OCI-LY3 (cell line): ENCODE measurements around the gene RHOF.

Experiments
- H2AFZ ChIP-seq: fragments of 200-600, 300-600 bp; shearing (Covaris generic); 2 replicates; pipeline ENCODE4 v1.6.0; 2014; ENCODE audit warnings: antibody characterized with exemption, low read depth, low read length
- H3K27ac ChIP-seq: fragments of 200-600, 300-600 bp; sonication (generic); 2 replicates; pipeline ENCODE4 v1.5.1; 2014; ENCODE audit warnings: mild to moderate bottlenecking, low read length, moderate library complexity, mixed read lengths
- H3K27me3 ChIP-seq: fragments of 200-600, 300-600 bp; sonication (generic); 2 replicates; pipeline ENCODE4 v1.6.1; 2014; ENCODE audit warnings: low read depth, low read length, mixed read lengths
- H3K36me3 ChIP-seq: fragments of 200-600, 300-600 bp; sonication (generic); replicated peaks from 2 replicates; pipeline ENCODE3; 2014; ENCODE audit warnings: low read depth, low read length, mixed read lengths
- H3K4me1 ChIP-seq: fragments of 300-600, 200-600 bp; sonication (generic); 2 replicates; pipeline ENCODE4 v1.6.1; 2014; ENCODE audit warnings: low read length, mixed read lengths
- H3K4me2 ChIP-seq: fragments of 200-600, 300-600 bp; sonication (generic); 2 replicates; pipeline ENCODE4 v1.6.1; 2014; ENCODE audit warnings: low read length, mixed read lengths
- H3K4me3 ChIP-seq: fragments of 300-600, 200-600 bp; sonication (generic); 2 replicates; pipeline ENCODE4 v1.5.1; 2014; ENCODE audit warnings: antibody characterized with exemption, mild to moderate bottlenecking, low read length, moderate library complexity
- H3K79me2 ChIP-seq: fragments of 300-600, 200-600 bp; shearing (Covaris generic); 2 replicates; pipeline ENCODE4 v1.6.1; 2014; ENCODE audit warnings: mild to moderate bottlenecking, low read length, mixed read lengths
- H3K9ac ChIP-seq: fragments of 300-600, 200-600 bp; shearing (Covaris generic); 2 replicates; pipeline ENCODE4 v1.6.0; 2014; ENCODE audit warnings: mild to moderate bottlenecking, low read length, moderate library complexity
- H3K9me3 ChIP-seq: fragments of 200-600, 300-600 bp; shearing (Covaris generic); 2 replicates; pipeline ENCODE4 v1.6.1; 2014; ENCODE audit warnings: low read length, mixed read lengths; ENCODE audit not compliant: insufficient read depth
- H4K20me1 ChIP-seq: fragments of 200-600, 300-600 bp; sonication (generic); 2 replicates; pipeline ENCODE4 v1.6.1; 2016; ENCODE audit warnings: low read length, mixed read lengths; ENCODE audit not compliant: insufficient read depth
- EZH2phosphoT487 ChIP-seq: fragments of 200-600 bp; shearing (Covaris generic); IDR thresholded peaks from 2 replicates; pipeline ENCODE4 v1.6.1; 2018; ENCODE audit warnings: antibody characterized with exemption, mixed run types, low read depth
- TF ChIP-seq, protein P1 (sequence below): fragments of 200-600, 300-600 bp; sonication (generic); IDR thresholded peaks from 2 replicates; pipeline ENCODE4 v1.5.1; 2014; ENCODE audit warnings: antibody characterized with exemption, low read length, low read depth

RHOF gene

DNA sequence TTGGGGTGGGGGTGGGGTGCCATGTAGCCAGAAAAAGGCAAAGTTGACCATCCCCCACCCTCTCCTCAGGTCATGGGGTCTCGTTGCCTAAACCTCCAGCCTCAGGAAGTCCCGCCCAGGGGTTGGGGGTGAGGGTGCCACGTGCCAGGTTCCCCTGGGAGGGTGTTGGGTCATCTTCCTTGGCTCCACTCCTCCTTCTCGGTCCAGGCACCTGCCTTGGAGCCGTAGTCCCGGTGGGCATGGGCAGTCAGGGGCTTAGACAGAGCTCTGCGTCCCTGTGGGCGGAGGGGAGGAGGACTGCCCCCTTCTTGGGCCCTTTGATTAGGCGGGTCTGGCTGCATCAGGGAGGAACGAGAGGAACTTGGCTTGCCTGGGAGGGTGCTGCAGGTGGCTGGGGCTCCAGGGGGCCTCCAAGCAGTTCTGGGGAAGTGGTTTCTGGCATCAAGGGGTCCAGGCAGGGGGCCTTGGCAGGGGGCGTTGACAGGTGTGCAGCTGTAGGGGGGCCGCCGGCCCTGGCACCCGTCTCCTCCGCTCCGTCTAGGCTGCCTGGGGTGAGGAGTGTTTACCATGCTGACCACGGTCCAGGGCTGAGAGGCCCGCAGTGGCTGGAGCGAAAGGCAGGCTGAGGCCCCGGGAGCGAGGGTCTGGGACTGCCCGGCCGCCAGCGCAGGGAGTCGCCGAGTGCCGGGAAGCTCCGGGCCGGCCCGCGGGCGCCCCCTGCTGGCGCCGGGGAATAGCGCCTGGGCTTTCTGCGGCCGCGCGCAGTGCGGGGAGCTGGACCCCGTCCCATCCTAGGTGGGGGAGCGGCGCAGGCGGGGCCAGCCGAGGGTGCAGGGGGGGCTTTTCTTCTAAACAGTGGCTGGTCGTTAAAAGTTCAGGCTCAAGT, 18.2 kb upstream of the RHOF start:
- H3K4me2 ChIP-seq, result peak overlapping the region; percentile 96
- no peak for TF ChIP-seq EZH2phosphoT487
- TF ChIP-seq, protein P1, sequence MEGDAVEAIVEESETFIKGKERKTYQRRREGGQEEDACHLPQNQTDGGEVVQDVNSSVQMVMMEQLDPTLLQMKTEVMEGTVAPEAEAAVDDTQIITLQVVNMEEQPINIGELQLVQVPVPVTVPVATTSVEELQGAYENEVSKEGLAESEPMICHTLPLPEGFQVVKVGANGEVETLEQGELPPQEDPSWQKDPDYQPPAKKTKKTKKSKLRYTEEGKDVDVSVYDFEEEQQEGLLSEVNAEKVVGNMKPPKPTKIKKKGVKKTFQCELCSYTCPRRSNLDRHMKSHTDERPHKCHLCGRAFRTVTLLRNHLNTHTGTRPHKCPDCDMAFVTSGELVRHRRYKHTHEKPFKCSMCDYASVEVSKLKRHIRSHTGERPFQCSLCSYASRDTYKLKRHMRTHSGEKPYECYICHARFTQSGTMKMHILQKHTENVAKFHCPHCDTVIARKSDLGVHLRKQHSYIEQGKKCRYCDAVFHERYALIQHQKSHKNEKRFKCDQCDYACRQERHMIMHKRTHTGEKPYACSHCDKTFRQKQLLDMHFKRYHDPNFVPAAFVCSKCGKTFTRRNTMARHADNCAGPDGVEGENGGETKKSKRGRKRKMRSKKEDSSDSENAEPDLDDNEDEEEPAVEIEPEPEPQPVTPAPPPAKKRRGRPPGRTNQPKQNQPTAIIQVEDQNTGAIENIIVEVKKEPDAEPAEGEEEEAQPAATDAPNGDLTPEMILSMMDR, result peak; percentile 91
- H2AFZ ChIP-seq, result no peak overlapping the region
- H3K27ac ChIP-seq, result peak overlapping the region; percentile 29
- peak overlapping the region; percentile 79 for H3K4me3 ChIP-seq
- peak overlapping the region; percentile 62 for H3K9ac ChIP-seq
- H3K36me3 ChIP-seq, result peaks cover 69% of the 10 kb centered on the region
- peaks cover 38% of the 10 kb centered on the region for H4K20me1 ChIP-seq
- no peaks in the 10 kb centered on the region for H3K9me3 ChIP-seq
- peaks cover 82% of the 10 kb centered on the region for H3K79me2 ChIP-seq
- no peaks in the 10 kb centered on the region for H3K27me3 ChIP-seq
- peaks cover 28% of the 10 kb centered on the region for H3K4me1 ChIP-seq

- peaks cover 35% of the 10 kb centered on the region for H3K4me1 ChIP-seq
- H3K79me2 ChIP-seq, result peaks cover 89% of the 10 kb centered on the region
- TF ChIP-seq, protein P1, result no peak
- no peak for TF ChIP-seq EZH2phosphoT487
- H3K27ac ChIP-seq, result peak overlapping the region; percentile 29; the same call in 1 of the 2 replicates
- H3K9me3 ChIP-seq, result no peaks in the 10 kb centered on the region
- H2AFZ ChIP-seq, result no peak overlapping the region
- H3K36me3 ChIP-seq, result peaks cover 71% of the 10 kb centered on the region
- peak overlapping the region; percentile 96 for H3K4me2 ChIP-seq
- H3K9ac ChIP-seq, result peak overlapping the region; percentile 62; the same call in 1 of the 2 replicates
- H3K27me3 ChIP-seq, result no peaks in the 10 kb centered on the region
- peaks cover 45% of the 10 kb centered on the region for H4K20me1 ChIP-seq
- H3K4me3 ChIP-seq, result peak overlapping the region; percentile 79
Observed at GRCh38 chr12:121810833-121811433, 17.4 kb upstream of the RHOF start.

- no peak overlapping the region for H3K27ac ChIP-seq
- peaks cover 71% of the 10 kb centered on the region for H3K36me3 ChIP-seq
- peak overlapping the region; percentile 96 for H3K4me2 ChIP-seq
- peaks cover 38% of the 10 kb centered on the region for H3K4me1 ChIP-seq
- H3K27me3 ChIP-seq, result no peaks in the 10 kb centered on the region
- H3K4me3 ChIP-seq, result no peak overlapping the region
- H2AFZ ChIP-seq, result no peak overlapping the region
- peaks cover 48% of the 10 kb centered on the region for H4K20me1 ChIP-seq
- peak overlapping the region; percentile 62; the same call in 1 of the 2 replicates for H3K9ac ChIP-seq
- no peaks in the 10 kb centered on the region for H3K9me3 ChIP-seq
- H3K79me2 ChIP-seq, result peaks cover 93% of the 10 kb centered on the region
- TF ChIP-seq, protein P1, result no peak
- TF ChIP-seq EZH2phosphoT487, result no peak
Observed at GRCh38 chr12:121810234-121810817, 16.8 kb upstream of the RHOF start.

DNA sequence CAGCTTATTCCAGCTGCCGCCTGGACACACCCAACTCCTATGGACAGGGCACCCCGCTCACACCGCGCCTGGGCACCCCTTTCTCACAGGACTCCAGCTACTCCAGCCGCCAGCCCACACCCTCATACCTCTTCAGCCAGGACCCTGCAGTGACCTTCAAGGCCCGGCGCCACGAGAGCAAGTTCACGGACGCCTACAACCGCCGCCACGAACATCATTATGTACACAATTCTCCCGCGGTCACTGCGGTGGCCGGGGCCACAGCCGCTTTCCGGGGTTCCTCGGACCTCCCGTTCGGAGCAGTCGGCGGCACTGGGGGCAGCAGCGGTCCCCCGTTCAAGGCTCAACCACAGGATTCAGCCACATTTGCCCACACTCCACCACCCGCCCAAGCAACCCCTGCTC, 16.2 kb upstream of the RHOF start:
- peaks cover 66% of the 10 kb centered on the region for H3K36me3 ChIP-seq
- H3K4me1 ChIP-seq, result peaks cover 38% of the 10 kb centered on the region
- peaks cover 95% of the 10 kb centered on the region for H3K79me2 ChIP-seq
- no peak overlapping the region for H3K4me3 ChIP-seq
- no peaks in the 10 kb centered on the region for H3K9me3 ChIP-seq
- no peak overlapping the region for H3K9ac ChIP-seq
- H2AFZ ChIP-seq, result no peak overlapping the region
- H4K20me1 ChIP-seq, result peaks cover 48% of the 10 kb centered on the region
- no peak overlapping the region for H3K27ac ChIP-seq
- TF ChIP-seq, protein P1, result no peak
- no peak for TF ChIP-seq EZH2phosphoT487
- no peak overlapping the region for H3K4me2 ChIP-seq
- H3K27me3 ChIP-seq, result no peaks in the 10 kb centered on the region
